Spleen (tissue), 7 donors: ENCODE measurements around the gene PCBP3.

Experiments
- CTCF ChIP-seq, 11 experiments: fragments of 200-600 bp in 7 of 11; fragments of 450-650 bp in 4 of 11; sonication (generic) in 4 of 11; IDR thresholded peaks in 8 of 11; conservative IDR thresholded peaks in 3 of 11; 1 replicate in 7 of 11; 2 replicates in 4 of 11; pipeline versions ENCODE4 v1.4.0 to v1.8.0; 2016 to 2021; ENCODE audit warnings: antibody characterized with exemption in 11 of 11, inconsistent platforms in 4 of 11, mild to moderate bottlenecking in 1 of 11
- POLR2A ChIP-seq, 3 donors: fragments of 450-650 bp; IDR thresholded peaks; one replicate each; pipeline ENCODE4 v1.5.1; 2017; ENCODE audit warnings: antibody characterized with exemption in 3 of 3, mild to moderate bottlenecking in 1 of 3
- donor health status: DM: no; HTN: no; CAD: no; lungs with moderate emphysema.
- donor health status: DM: no; HTN: no; CAD: no.
- donor health status: DM: no; HTN: no; CAD: no.

- no peak for TF ChIP-seq POLR2A (IDR thresholded peaks at IDR 0.05)
- TF ChIP-seq CTCF (IDR thresholded peaks at IDR 0.05 in 8 of 11, conservative IDR thresholded peaks at IDR 0.05 in 3 of 11) = no peak
Observed at GRCh38 chr21:45966791-45967394, 323.4 kb downstream of the PCBP3 start.
